IMR-90 (cell line): ENCODE measurements around the gene DNAH17. TPM values are rescaled to one million over a fixed set of nuclear protein-coding genes. Genes with fewer than 3 reads are reported as not detected.

Experiments used
- ATAC-seq: fragments of 200-7000 bp; cut with Tn5 transposase; 2 replicates; pipeline ENCODE4 v1.9.1; 2020; ENCODE audit warnings: low read depth, mild to moderate bottlenecking, moderate library complexity
- BruUV-seq: library from RNA; stranded (reverse); fragments of 400-500 nt; replicated peaks from 2 replicates; lab custom pipeline; 2021; lab: Mats Ljungman, UMichigan
- CTCF ChIA-PET: fragments of 300-600 bp; formaldehyde crosslinking; extraction: SDS; loops from one replicate; lab custom pipeline; 2021; ENCODE audit warnings: antibody characterized with exemption; lab: Yijun Ruan, JAX
- POLR2A ChIA-PET: fragments of 300-600 bp; sonication (Branson Sonifier 250); formaldehyde crosslinking; loops from one replicate; lab custom pipeline; 2022; ENCODE audit warnings: antibody characterized with exemption; ENCODE audit not compliant: unreplicated experiment; lab: Charles Lee
- DNase-seq: peaks from one replicate; pipeline ENCODE4 v3.0.0; 2013
- H2AFZ ChIP-seq: replicated peaks from 2 replicates; pipeline ENCODE3; 2013; ENCODE audit warnings: low read length, mild to moderate bottlenecking; ENCODE audit not compliant: poor library complexity
- H2AK5ac ChIP-seq: 2 replicates; pipeline ENCODE4 v1.6.1; 2013; ENCODE audit warnings: low read depth, low read length, inconsistent platforms
- H2AK9ac ChIP-seq: replicated peaks from 2 replicates; pipeline ENCODE3; 2013; ENCODE audit warnings: mild to moderate bottlenecking, low read depth, low read length, moderate library complexity; ENCODE audit not compliant: poor library complexity
- H2BK120ac ChIP-seq: 2 replicates; pipeline ENCODE4 v1.6.1; 2013; ENCODE audit warnings: low read depth, low read length, inconsistent platforms
- H2BK15ac ChIP-seq: 3 replicates; pipeline ENCODE4 v1.6.1; 2013; ENCODE audit warnings: low read depth, low read length, inconsistent platforms
- H2BK20ac ChIP-seq: 2 replicates; pipeline ENCODE4 v1.6.1; 2013; ENCODE audit warnings: low read depth, mild to moderate bottlenecking, inconsistent platforms, low read length, moderate library complexity
- H2BK5ac ChIP-seq: 2 replicates; pipeline ENCODE4 v1.6.1; 2013; ENCODE audit warnings: mild to moderate bottlenecking, low read depth, low read length, inconsistent platforms; ENCODE audit not compliant: poor library complexity, severe bottlenecking
- H3K14ac ChIP-seq: replicated peaks from 2 replicates; pipeline ENCODE4 v1.6.1; 2013; ENCODE audit warnings: low read depth, low read length, inconsistent platforms
- H3K18ac ChIP-seq: 2 replicates; pipeline ENCODE4 v1.6.1; 2013; ENCODE audit warnings: low read depth, low read length, control low read depth
- H3K23ac ChIP-seq: 2 replicates; pipeline ENCODE4 v1.6.1; 2013; ENCODE audit warnings: low read depth, low read length, inconsistent platforms
- H3K27ac ChIP-seq: 2 replicates; pipeline ENCODE4 v1.5.1; 2013; ENCODE audit warnings: mild to moderate bottlenecking, control low read depth, low read length; ENCODE audit not compliant: insufficient read depth
- H3K27me3 ChIP-seq: 2 replicates; pipeline ENCODE4 v1.6.1; 2013; ENCODE audit warnings: low read length; ENCODE audit not compliant: control insufficient read depth, insufficient read depth
- H3K36me3 ChIP-seq: 2 replicates; pipeline ENCODE4 v1.6.1; 2013; ENCODE audit warnings: low read length, mixed read lengths; ENCODE audit not compliant: control insufficient read depth, insufficient read depth
- H3K4ac ChIP-seq: 2 replicates; pipeline ENCODE4 v1.6.1; 2013; ENCODE audit warnings: low read depth, low read length, inconsistent platforms
- H3K4me1 ChIP-seq: 2 replicates; pipeline ENCODE4 v1.6.1; 2013; ENCODE audit warnings: low read length, mixed read lengths; ENCODE audit not compliant: control insufficient read depth, insufficient read depth
- H3K4me2 ChIP-seq: 2 replicates; pipeline ENCODE4 v1.6.1; 2013; ENCODE audit warnings: low read depth, mild to moderate bottlenecking, control low read depth, low read length, moderate library complexity
- H3K4me3 ChIP-seq: 2 replicates; pipeline ENCODE4 v1.5.1; 2013; ENCODE audit warnings: low read depth, mild to moderate bottlenecking, control low read depth, low read length, moderate library complexity; ENCODE audit not compliant: insufficient read depth
- H3K56ac ChIP-seq: 2 replicates; pipeline ENCODE4 v1.6.1; 2013; ENCODE audit warnings: low read length, inconsistent platforms; ENCODE audit not compliant: insufficient read depth; ENCODE audit errors: extremely low read depth
- H3K79me1 ChIP-seq, 2 experiments: 2 replicates each; pipeline ENCODE4 v1.6.1; 2013; ENCODE audit warnings: low read length in 2 of 2, inconsistent platforms in 1 of 2, low read depth in 1 of 2
- H3K9ac ChIP-seq: 2 replicates; pipeline ENCODE4 v1.6.1; 2013; ENCODE audit warnings: low read depth, low read length, control low read depth
- H3K9me1 ChIP-seq: 2 replicates; pipeline ENCODE4 v1.6.1; 2013; ENCODE audit warnings: low read length, inconsistent platforms; ENCODE audit not compliant: insufficient read depth
- H3K9me3 ChIP-seq: 2 replicates; pipeline ENCODE4 v1.6.1; 2013; ENCODE audit warnings: low read length; ENCODE audit not compliant: control insufficient read depth, insufficient read depth
- H4K20me1 ChIP-seq: 2 replicates; pipeline ENCODE4 v1.6.1; 2013; ENCODE audit warnings: low read length, inconsistent platforms; ENCODE audit not compliant: insufficient read depth
- H4K5ac ChIP-seq: 2 replicates; pipeline ENCODE4 v1.6.1; 2013; ENCODE audit warnings: mild to moderate bottlenecking, low read depth, low read length, control low read depth
- H4K8ac ChIP-seq, 2 experiments: 2 replicates each; pipeline ENCODE4 v1.6.1; 2013; ENCODE audit warnings: low read depth in 2 of 2, low read length in 2 of 2, control low read depth in 1 of 2, inconsistent platforms in 1 of 2
- H4K91ac ChIP-seq: 2 replicates; pipeline ENCODE4 v1.6.1; 2013; ENCODE audit warnings: low read depth, low read length, inconsistent platforms; ENCODE audit not compliant: insufficient read depth
- FOS ChIP-seq: fragments of 150-350 bp; IDR thresholded peaks from 2 replicates; pipeline ENCODE4 v1.6.1; 2016; ENCODE audit warnings: low read depth, low read length
- MAFK ChIP-seq: IDR thresholded peaks from 2 replicates; pipeline ENCODE4 v1.6.1; 2012; ENCODE audit warnings: low read depth, low read length, improper control_type of control experiment
- RFX5 ChIP-seq: IDR thresholded peaks from 2 replicates; pipeline ENCODE4 v1.8.0; 2012; ENCODE audit warnings: low read depth, mild to moderate bottlenecking, low read length, moderate library complexity
- SMC3 ChIP-seq: fragments of 150-350 bp; IDR thresholded peaks from 2 replicates; pipeline ENCODE4 v1.6.1; 2016; ENCODE audit warnings: low read depth, mild to moderate bottlenecking, antibody characterized with exemption, low read length, moderate library complexity
- WGBS, 2 experiments: methylation state at CpG; one replicate each; pipeline versions ENCODE4 v1.1.5 to v1.1.7; 2013; ENCODE audit warnings: missing lambda C conversion rate in 2 of 2; ENCODE audit not compliant: insufficient read length in 1 of 2; ENCODE audit errors: extremely low coverage in 2 of 2; 5-methylcytosine and 5-hydroxymethylcytosine counted together
- dilution Hi-C: fragments of 300-500 bp; cut with HindIII; formaldehyde crosslinking; loops from one replicate; pipeline ENCODE4 v1.14.3; 2018; ENCODE audit warnings: low sequenced_read_pairs; ENCODE audit not compliant: unreplicated experiment
- in situ Hi-C: fragments of 300-500 bp; cut with MboI; formaldehyde crosslinking; loops from 3 replicates; pipeline ENCODE4 v1.14.3; 2019; ENCODE audit warnings: low sequenced_read_pairs, inconsistent platforms, mixed read lengths
- intact Hi-C: fragments of 100-400 bp; cut with micrococcal nuclease; formaldehyde crosslinking; loops from 2 replicates; pipeline ENCODE4 v1.10.0; 2022
- polyA plus RNA-seq, 3 experiments: library from polyadenylated mRNA; depleted of rRNA; stranded (reverse); fragments of >200 nt; gene quantifications; 2 replicates each; pipeline ENCODE4 v1.2.3, GENCODE V29; 2012; ENCODE audit warnings: low replicate concordance in 1 of 3
- total RNA-seq: library from RNA; depleted of rRNA; stranded (reverse); fragments of >200 nt; gene quantifications from 2 replicates; pipeline ENCODE4 v1.2.3, GENCODE V29; 2012

Gene DNAH17
- total and polyA plus RNA-seq, 2 of the 4 experiments (the other 2 are of a cell fraction): not detected

- H2AFZ ChIP-seq: no peak overlapping the region
- WGBS, 2 experiments: 81% methylated on average over 6 of the region's 14 CpGs; no CpG with 5 or more reads in 1 of the 2 experiments
- in situ Hi-C loops (no loop called here), intact Hi-C loops (no loop called here), dilution Hi-C loops (no loop called here)
- no peak overlapping the region for H3K18ac ChIP-seq
- H3K4ac ChIP-seq: peak overlapping the region; percentile 30; the same call in 1 of the 2 replicates
- H3K4me1 ChIP-seq: peaks cover 17% of the 10 kb centered on the region
- H3K23ac ChIP-seq: peak overlapping the region; percentile 56; the same call in 1 of the 2 replicates
- H3K9ac ChIP-seq: no peak overlapping the region
- H3K27ac ChIP-seq: no peak overlapping the region; the same call in 1 of the 2 replicates
- H3K79me1 ChIP-seq: peaks cover 52 to 89% of the 10 kb centered on the region in 2 experiments
- H3K27me3 ChIP-seq: no peaks in the 10 kb centered on the region
- H4K20me1 ChIP-seq: peaks cover 38% of the 10 kb centered on the region
- H4K5ac ChIP-seq: no peak overlapping the region
- POLR2A ChIA-PET: no interaction called here
- no TSS peak for BruUV-seq
- peak overlapping the region; percentile 30; the same call in 1 of the 2 replicates for H2AK5ac ChIP-seq
- H3K4me2 ChIP-seq: no peak overlapping the region
- ATAC-seq (no peak), DNase-seq (no peak)
- H2BK20ac ChIP-seq: 0 out of 2 replicates have a peak overlapping the region, but pooled peaks have one; percentile 25
- no peak overlapping the region for H4K8ac ChIP-seq
- H2BK120ac ChIP-seq: no peak overlapping the region
- no peak overlapping the region for H2BK5ac ChIP-seq
- no peak overlapping the region for H4K91ac ChIP-seq
- no peak overlapping the region for H3K56ac ChIP-seq
- CTCF ChIA-PET: interaction anchor here (0.7 to 1.0 kb wide), 2 partner anchors 9 to 25 kb away, joined by 3 read pairs; no protein-coding TSS in a partner anchor
- H3K4me3 ChIP-seq: no peak overlapping the region
- no peak for TF ChIP-seq SMC3
- TF ChIP-seq FOS: no peak
- no peak for TF ChIP-seq RFX5
- TF ChIP-seq MAFK: no peak
- H3K9me1 ChIP-seq: peaks cover 48% of the 10 kb centered on the region
- no peak overlapping the region for H2BK15ac ChIP-seq
- peak overlapping the region; percentile 48 for H2AK9ac ChIP-seq
- H3K36me3 ChIP-seq: peaks cover 57% of the 10 kb centered on the region
- H3K14ac ChIP-seq: peak overlapping the region; percentile 40; the same call in 1 of the 2 replicates
- no peaks in the 10 kb centered on the region for H3K9me3 ChIP-seq
Observed at GRCh38 chr17:78396441-78397337, 180.5 kb downstream of the DNAH17 start.
